ENCODE results near the gene RHBDL2.
"Not testable (repeated sequence)": the region's sequence is repeated elsewhere in the genome, so short reads cannot be mapped to it uniquely, and the experiment has no call there.

The RHBDL2 gene

GRCh38 chr1:38941527-38942019 lies at the start of gene RHBDL2:
Gene RHBDL2, minus strand, starts transcription at chr1:38941830. Its CDS starts 22,618 bp downstream, at chr1:38919212.
- DNase-seq, result no peak

- peak; percentile 94 to 97 for DNase-seq
These were observed 49.4 kb upstream of the RHBDL2 start, which contains the start of gene AKIRIN1 for GRCh38 chr1:38990738-38991637. Gene AKIRIN1, plus strand, starts transcription at chr1:38991276. Its CDS starts 105 bp downstream, at chr1:38991381.

GRCh38 chr1:38990386-38990737 lies 48.7 kb upstream of the RHBDL2 start:
- no peak for DNase-seq

- no peak for DNase-seq
These were observed 48.3 kb upstream of the RHBDL2 start for GRCh38 chr1:38989979-38990378.

GRCh38 chr1:38979380-38979779 lies 37.8 kb upstream of the RHBDL2 start:
- not testable (repeated sequence) for DNase-seq

GRCh38 chr1:38978245-38978542 lies 36.6 kb upstream of the RHBDL2 start:
- not testable (repeated sequence) for DNase-seq

GRCh38 chr1:38977399-38978244 lies 36.0 kb upstream of the RHBDL2 start:
- DNase-seq, result peak; percentile 6 to 26

GRCh38 chr1:38973659-38974437 lies 32.2 kb upstream of the RHBDL2 start:
- no peak for DNase-seq

GRCh38 chr1:38973145-38973544 lies 31.5 kb upstream of the RHBDL2 start:
- DNase-seq, result not testable (repeated sequence)

GRCh38 chr1:38964140-38964548 lies 22.5 kb upstream of the RHBDL2 start:
- DNase-seq, result no peak

- DNase-seq, result no peak
These were observed 20.9 kb upstream of the RHBDL2 start for GRCh38 chr1:38962560-38962959.

GRCh38 chr1:38962113-38962512 lies 20.5 kb upstream of the RHBDL2 start:
- DNase-seq, result no peak

GRCh38 chr1:38958967-38959366 lies 17.3 kb upstream of the RHBDL2 start:
- DNase-seq, result no peak

- DNase-seq, result no peak
These were observed 11.8 kb upstream of the RHBDL2 start for GRCh38 chr1:38953433-38953860.

- DNase-seq, result no peak
These were observed 8.9 kb upstream of the RHBDL2 start for GRCh38 chr1:38950553-38950952.

GRCh38 chr1:38944547-38944946 lies 2.9 kb upstream of the RHBDL2 start:
- DNase-seq, result no peak

GRCh38 chr1:38942664-38943428 lies 1.2 kb upstream of the RHBDL2 start:
- no peak for DNase-seq

GRCh38 chr1:38941093-38941492 lies 537 bp downstream of the RHBDL2 start:
- DNase-seq, result no peak

- DNase-seq, result no peak
These were observed 1.1 kb downstream of the RHBDL2 start for GRCh38 chr1:38940339-38941047.

GRCh38 chr1:38938722-38939260 lies 2.8 kb downstream of the RHBDL2 start:
- DNase-seq, result no peak

GRCh38 chr1:38932571-38932970 lies 9.1 kb downstream of the RHBDL2 start:
- DNase-seq, result no peak

Measured in stimulated activated CD4-positive, alpha-beta T cell treated with anti-CD3 and anti-CD28 coated beads, Interleukin-4, amount 100 ng/mL, for 4 hours (primary cell).